ENCODE results near the gene HLA-DQA1.

GRCh38 chr6:32613475-32613874, 23.7 kb upstream of the HLA-DQA1 start:
- TF ChIP-seq POLR2A (IDR thresholded peaks at IDR 0.05; ENCODE audit: low read length) (no peak), GATA1 (IDR thresholded peaks at IDR 0.05; ENCODE audit: low read depth, low read length) (no peak)
